Activated CD4-positive, alpha-beta T cell treated with anti-CD3 and anti-CD28 coated beads for 36 hours (primary cell): ENCODE results near the gene NBPF4. TPM values are rescaled to one million over a fixed set of nuclear protein-coding genes. Genes with fewer than 3 reads are reported as not detected.

ENCODE experiments used
- ATAC-seq: fragments of 200-7000 bp; cut with Tn5 transposase; one replicate; pipeline ENCODE4 v1.10.0; 2021; ENCODE audit warnings: mild to moderate bottlenecking, moderate library complexity
- CTCF ChIA-PET: fragments of 350-600 bp; sonication (Branson Sonifier 250); formaldehyde crosslinking; loops from one replicate; lab custom pipeline; 2021; ENCODE audit warnings: antibody characterized with exemption; lab: Charles Lee
- POLR2A ChIA-PET: fragments of 350-600 bp; sonication (Branson Sonifier 250); formaldehyde crosslinking; loops from one replicate; lab custom pipeline; 2021; ENCODE audit warnings: antibody characterized with exemption, inconsistent platforms; lab: Charles Lee
- DNase-seq: peaks from one replicate; pipeline ENCODE4 v3.0.0-alpha.2; 2020
- H3K27ac Mint-ChIP-seq: one replicate; pipeline ENCODE4 v1.8.0; 2021; ENCODE audit warnings: mixed read lengths
- H3K27me3 Mint-ChIP-seq: one replicate; pipeline ENCODE4 v1.8.0; 2021; ENCODE audit warnings: mixed read lengths
- H3K36me3 Mint-ChIP-seq: one replicate; pipeline ENCODE4 v1.8.0; 2021; ENCODE audit warnings: low read depth, mixed read lengths
- H3K4me1 Mint-ChIP-seq: one replicate; pipeline ENCODE4 v1.8.0; 2021; ENCODE audit warnings: mixed read lengths
- H3K4me3 Mint-ChIP-seq: one replicate; pipeline ENCODE4 v1.8.0; 2021; ENCODE audit warnings: mild to moderate bottlenecking, moderate library complexity, mixed read lengths
- H3K9me3 Mint-ChIP-seq: one replicate; pipeline ENCODE4 v1.8.0; 2021; ENCODE audit warnings: low read depth, mixed read lengths
- intact Hi-C, 2 experiments: fragments of 100-400 bp; cut with DNase I in 1 of 2; cut with micrococcal nuclease in 1 of 2; formaldehyde crosslinking; loops; one replicate each; pipeline versions ENCODE4 v1.14.2 to v1.15.1; 2022 to 2024; cut with DNase I, micrococcal nuclease
- total RNA-seq, 2 experiments: library from RNA; stranded (reverse); gene quantifications; one replicate each; pipeline ENCODE4 v1.2.3, GENCODE V29; 2021

Gene NBPF4
- total RNA-seq, 2 experiments from 2014 or later: 0.21 TPM; not detected in 1

GRCh38 chr1:108190001-108190634 is 53.8 kb downstream of the NBPF4 start:
- no peaks in the 10 kb centered on the region for H3K27me3 Mint-ChIP-seq
- H3K9me3 Mint-ChIP-seq: peaks cover 10% of the 10 kb centered on the region
- CTCF ChIA-PET: no interaction called here
- ATAC-seq (no peak), DNase-seq (no peak)
- H3K36me3 Mint-ChIP-seq: peaks cover 33% of the 10 kb centered on the region
- peaks cover 12% of the 10 kb centered on the region for H3K4me1 Mint-ChIP-seq
- intact Hi-C loops: no loop called here
- H3K27ac Mint-ChIP-seq: no peak overlapping the region
- POLR2A ChIA-PET: no interaction called here
- H3K4me3 Mint-ChIP-seq: no peak overlapping the region

GRCh38 chr1:108188801-108189200 is 55.1 kb downstream of the NBPF4 start:
- peaks cover 10% of the 10 kb centered on the region for H3K9me3 Mint-ChIP-seq
- peaks cover 12% of the 10 kb centered on the region for H3K4me1 Mint-ChIP-seq
- ChIA-PET CTCF (no interaction called here), POLR2A (no interaction called here)
- H3K36me3 Mint-ChIP-seq: peaks cover 27% of the 10 kb centered on the region
- H3K4me3 Mint-ChIP-seq: no peak overlapping the region
- peak overlapping the region; percentile 55 for H3K27ac Mint-ChIP-seq
- ATAC-seq: peak; percentile 76
- intact Hi-C loops: no loop called here
- no peaks in the 10 kb centered on the region for H3K27me3 Mint-ChIP-seq
- DNase-seq: no peak

- Mint-ChIP-seq H3K36me3 (peaks cover 35% of the 10 kb centered on the region), H3K9me3 (peaks cover 3% of the 10 kb centered on the region), H3K4me3 (no peak overlapping the region), H3K27me3 (no peaks in the 10 kb centered on the region), H3K4me1 (peaks cover 3% of the 10 kb centered on the region), H3K27ac (no peak overlapping the region)
- ATAC-seq (no peak), DNase-seq (no peak)
- CTCF ChIA-PET: no interaction called here
- POLR2A ChIA-PET: interaction anchor here (0.6 kb wide), 1 partner anchor 422 kb away, joined by 4 read pairs; no protein-coding TSS in a partner anchor
- intact Hi-C loops: no loop called here
These were observed 60.7 kb downstream of the NBPF4 start for GRCh38 chr1:108182959-108183700.

GRCh38 chr1:108179018-108179417 is 64.9 kb downstream of the NBPF4 start:
- DNase-seq (no peak), ATAC-seq (no peak)
- ChIA-PET POLR2A (no interaction called here), CTCF (interaction anchor here (0.8 kb wide), 1 partner anchor 9 kb away, joined by 5 read pairs; no protein-coding TSS in a partner anchor)
- H3K9me3 Mint-ChIP-seq: peaks cover 3% of the 10 kb centered on the region
- intact Hi-C loops: no loop called here
- H3K4me1 Mint-ChIP-seq: peaks cover 11% of the 10 kb centered on the region
- H3K4me3 Mint-ChIP-seq: no peak overlapping the region
- H3K27ac Mint-ChIP-seq: no peak overlapping the region
- peaks cover 54% of the 10 kb centered on the region for H3K36me3 Mint-ChIP-seq
- H3K27me3 Mint-ChIP-seq: no peaks in the 10 kb centered on the region

Other genes with a start within 250 kb of the NBPF4 start
- 10 to 100 TPM; 13.6 to 15.4 TPM for gene SLC25A24, start 43.7 kb downstream of the NBPF4 start, total RNA-seq
- gene NBPF6, start 206.3 kb upstream of the NBPF4 start, total RNA-seq: not detected